Measurements from ENCODE around the gene GJB4.
"Not testable (repeated sequence)": the region's sequence is repeated elsewhere in the genome, so short reads cannot be mapped to it uniquely, and the experiment has no call there.

Gene GJB4

DNA sequence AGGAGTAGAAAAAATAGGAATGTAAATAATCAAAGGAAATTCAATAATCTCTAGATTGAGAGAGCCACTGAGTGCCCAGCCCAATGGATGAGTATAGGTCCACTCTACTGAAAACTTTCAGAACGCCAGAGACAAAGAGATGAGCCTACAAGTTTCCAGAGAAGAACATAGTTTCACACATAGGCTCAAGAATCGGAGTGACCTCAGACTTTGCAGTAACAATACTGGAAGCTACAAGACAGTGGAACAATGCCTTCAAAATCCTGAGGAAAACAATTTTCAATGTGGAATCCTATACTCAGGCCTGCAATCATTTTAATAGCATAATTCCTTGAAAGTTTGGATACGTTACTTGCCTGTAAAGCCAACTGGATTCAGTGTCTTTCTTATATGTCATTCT, 44.2 kb downstream of the GJB4 start:
- DNase-seq: no peak

DNA sequence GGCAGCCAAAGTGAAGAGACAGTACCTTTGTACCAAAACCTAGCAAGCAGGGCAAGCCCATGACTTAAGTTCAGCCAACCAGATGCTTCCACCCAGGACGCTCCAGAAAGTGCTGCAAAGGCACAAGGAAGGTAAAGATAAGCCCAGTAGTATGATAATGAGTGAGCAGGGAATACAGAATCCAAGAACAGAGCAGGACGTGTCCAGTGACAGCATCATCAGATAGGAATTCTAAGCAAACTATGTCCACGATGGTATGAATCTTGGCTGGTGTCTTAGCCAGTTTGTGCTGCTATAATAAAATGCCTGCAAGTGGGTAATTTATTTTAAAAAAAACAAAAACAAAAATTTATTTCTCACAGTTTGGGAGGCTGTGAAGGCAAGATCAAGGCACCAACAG, 46.9 kb downstream of the GJB4 start:
- no peak for DNase-seq

DNA sequence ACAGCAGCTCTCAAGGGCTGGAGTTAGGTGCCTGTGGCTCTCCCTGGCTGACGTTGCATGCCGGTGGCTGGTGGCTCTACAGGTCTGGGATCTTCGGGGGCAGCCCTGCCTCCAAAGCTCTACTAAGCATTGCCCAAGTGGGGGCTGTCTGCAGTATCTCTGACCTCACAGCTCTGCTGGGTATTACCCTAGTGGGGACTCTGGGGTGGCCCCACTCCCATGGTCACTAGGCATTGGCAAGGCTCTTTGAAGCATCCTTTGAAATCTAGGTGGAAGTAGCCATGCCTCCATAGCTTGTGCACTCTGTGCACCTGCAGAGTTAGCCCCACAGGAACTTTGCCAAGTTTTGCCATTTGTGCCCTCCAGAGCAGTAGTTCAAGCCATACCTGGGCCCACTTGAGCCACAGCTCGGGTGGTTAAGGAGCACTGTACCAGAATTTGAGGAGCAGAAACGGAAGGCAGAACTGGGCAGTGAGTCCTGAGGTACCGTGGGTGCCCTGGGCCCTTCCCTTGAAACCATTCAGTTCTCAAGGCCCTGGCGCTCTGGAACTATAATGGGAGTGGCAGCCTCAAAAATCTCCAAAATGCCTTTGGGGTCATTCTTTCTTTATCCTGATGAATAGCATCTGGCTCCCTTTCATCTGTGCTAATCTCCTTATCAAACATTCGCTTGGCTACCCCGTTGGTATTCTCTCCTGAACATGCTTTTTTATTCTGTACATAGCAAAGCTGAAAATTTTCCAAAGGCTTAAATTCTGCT, 48.7 kb downstream of the GJB4 start:
- DNase-seq: no peak

DNA sequence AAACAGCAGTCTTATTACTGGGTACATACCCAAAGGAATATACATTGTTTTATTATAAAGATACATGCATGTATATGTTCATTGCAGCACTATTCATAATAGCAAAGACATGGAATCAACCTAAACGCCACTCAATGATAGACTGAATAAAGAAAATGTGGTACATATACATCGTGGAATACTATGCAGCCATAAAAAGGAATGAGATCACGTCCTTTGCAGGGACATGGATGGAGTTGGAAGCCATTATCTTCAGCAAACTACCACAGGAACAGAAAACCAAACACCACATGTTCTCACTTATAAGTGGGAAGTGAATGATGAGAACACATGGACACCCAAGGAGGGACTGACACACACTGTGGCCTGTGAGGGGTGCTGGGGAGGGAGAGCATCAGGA, 51.2 kb downstream of the GJB4 start:
- not testable (repeated sequence) for DNase-seq
